Fibroblast of lung (primary cell): ENCODE data around the gene ACAP3.

Experiments used
- CTCF ChIP-seq, 2 donors: IDR thresholded peaks in 1 of 2; conservative IDR thresholded peaks in 1 of 2; 1 replicate in 1 of 2; 2 replicates in 1 of 2; pipeline ENCODE4 v1.5.1; 2011 to 2012; ENCODE audit warnings: low read length in 2 of 2, control low read depth in 1 of 2, inconsistent platforms in 1 of 2, low read depth in 1 of 2, mild to moderate bottlenecking in 1 of 2
- EZH2 ChIP-seq: IDR thresholded peaks from 2 replicates; pipeline ENCODE4 v1.5.1; 2012; ENCODE audit warnings: low read length, control low read depth, mild to moderate bottlenecking; ENCODE audit errors: missing control alignments

DNA sequence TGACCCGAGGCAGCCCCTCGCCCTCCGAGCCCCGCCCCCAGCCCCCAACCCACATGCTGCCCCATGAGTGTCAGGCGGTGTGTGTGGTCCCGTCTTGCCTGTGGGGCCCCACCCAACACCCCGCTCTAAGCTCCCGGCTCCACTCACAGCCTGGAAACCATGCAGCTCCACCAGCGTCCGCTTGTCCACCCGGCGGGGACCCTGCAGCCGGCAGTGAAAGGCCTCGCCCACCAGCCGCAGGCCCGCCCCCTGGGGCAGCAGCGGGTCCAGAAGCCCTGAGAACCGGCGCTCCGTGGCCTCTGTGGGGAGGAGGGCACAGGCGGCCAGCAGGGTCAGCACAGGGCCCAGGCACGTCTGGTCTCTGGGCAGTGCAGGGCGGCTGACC is 63.9 kb downstream of the ACAP3 start:
- TF ChIP-seq CTCF (conservative IDR thresholded peaks at IDR 0.05 in 1 of 2, IDR thresholded peaks at IDR 0.05 in 1 of 2; ENCODE audit: low read depth in 1 of 2, low read length in 2 of 2) (no peak), EZH2 (no peak)
